ENCODE results near the gene RPTOR.

- TF ChIP-seq POLR2AphosphoS5 (IDR thresholded peaks at IDR 0.05; ENCODE audit: borderline replicate concordance, low read depth, low read length) (no peak), EZH2 (IDR thresholded peaks at IDR 0.05) (no peak)
Observed at GRCh38 chr17:80959330-80960036, 414.8 kb downstream of the RPTOR start.
